HG03575 (cell line): Measurements from ENCODE around the gene CORO2A.

Source experiments
- ATAC-seq: cut with Tn5 transposase; IDR thresholded peaks from one replicate; pipeline ENCODE4 v1.9.1; 2021; ENCODE audit not compliant: unreplicated experiment, insufficient number of reproducible peaks, low FRiP score; ENCODE audit errors: extremely low read depth

The CORO2A gene

DNA sequence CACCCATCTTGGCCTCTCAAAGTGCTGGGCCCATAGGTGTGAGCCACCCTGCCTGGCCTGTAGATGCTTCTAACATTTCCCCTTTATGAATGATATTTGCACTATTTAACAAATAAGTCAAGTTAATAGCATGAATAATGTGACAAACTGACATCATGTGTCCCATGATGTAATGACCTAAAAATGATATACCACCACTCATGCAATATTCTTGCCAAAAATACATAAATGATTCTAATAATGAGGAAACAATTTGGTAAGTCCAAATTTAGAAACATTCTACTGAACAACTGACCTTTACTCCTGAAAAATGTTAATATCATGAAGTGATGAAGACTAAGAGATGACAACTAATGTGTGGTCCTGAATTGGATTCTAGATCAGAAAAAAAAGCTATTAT, 39.9 kb downstream of the CORO2A start:
- ATAC-seq = no peak

DNA sequence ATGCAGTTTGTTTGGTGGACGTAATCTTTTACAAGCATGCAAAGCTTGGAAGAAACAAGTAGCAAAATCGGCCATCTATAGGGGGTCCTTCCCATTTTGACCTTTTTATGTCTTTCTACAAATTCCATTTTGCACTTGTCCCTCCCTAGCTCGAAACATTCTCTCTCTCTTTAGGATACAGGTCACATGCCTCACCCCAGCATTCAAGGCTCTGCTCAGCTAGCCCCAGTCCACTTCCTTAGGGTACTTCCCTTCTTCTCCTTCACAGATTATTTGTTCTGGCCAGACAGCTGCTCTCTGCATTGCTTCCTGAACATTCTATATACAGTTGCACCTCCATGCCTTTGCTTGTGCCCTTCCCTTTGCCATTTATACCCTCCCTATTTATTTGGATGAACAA, 41.7 kb downstream of the CORO2A start:
- no peak for ATAC-seq

DNA sequence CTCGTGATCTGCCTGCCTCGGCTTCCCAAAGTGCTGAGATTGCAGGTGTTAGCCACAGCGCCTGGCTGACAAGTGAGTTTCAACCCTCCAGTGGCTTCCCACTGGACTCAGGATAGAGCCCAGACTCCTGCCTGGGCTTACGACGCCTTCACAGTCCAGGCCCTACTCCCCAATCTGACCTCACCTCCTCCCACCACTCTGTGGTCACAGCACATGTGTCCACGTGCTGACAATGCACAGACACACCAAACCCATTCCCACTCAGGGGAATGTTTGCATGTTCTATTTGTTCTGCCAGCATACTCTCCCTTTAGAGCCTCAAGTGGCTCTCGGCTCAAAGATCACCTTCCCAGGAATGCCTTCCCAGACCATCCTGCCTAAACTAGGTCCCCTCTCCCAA, 42.3 kb downstream of the CORO2A start:
- no peak for ATAC-seq

DNA sequence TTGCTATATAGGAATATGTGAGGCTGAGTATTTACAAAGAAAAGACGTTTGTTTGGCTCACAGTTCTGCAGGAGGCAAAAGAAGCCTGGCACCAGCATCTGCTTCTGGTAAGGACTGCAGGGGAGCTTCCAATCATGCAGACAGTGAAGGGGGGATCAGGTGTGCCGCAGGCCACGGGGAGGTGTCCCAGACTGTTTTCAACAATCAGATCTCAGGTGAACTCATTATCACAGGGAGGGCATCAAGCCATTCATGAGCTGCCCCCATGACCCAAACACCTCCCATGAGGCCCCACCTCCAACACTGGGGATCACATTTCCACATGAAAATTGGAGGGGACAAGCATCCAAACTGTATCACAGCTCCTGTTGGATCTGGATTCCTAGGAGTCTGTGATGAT, 43.0 kb downstream of the CORO2A start:
- no peak for ATAC-seq

DNA sequence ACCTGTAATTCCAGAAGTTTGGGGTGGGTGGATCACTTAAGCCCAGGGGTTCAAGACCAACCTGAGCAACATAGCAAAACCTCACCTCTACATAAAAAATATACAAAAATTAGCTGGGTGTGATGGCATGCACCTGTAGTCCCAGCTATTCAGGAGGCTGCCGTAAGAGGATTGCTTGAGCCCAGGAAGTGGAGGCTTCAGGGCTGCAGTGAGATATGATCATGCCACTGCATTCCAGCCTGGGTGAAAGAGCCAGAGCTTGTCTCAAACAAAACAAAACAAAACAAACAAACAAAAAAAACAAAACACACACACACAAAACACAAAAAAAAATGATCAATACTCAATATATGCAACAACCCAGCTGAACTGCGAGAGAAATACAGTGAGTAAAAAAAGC, 44.0 kb downstream of the CORO2A start:
- ATAC-seq = no peak

DNA sequence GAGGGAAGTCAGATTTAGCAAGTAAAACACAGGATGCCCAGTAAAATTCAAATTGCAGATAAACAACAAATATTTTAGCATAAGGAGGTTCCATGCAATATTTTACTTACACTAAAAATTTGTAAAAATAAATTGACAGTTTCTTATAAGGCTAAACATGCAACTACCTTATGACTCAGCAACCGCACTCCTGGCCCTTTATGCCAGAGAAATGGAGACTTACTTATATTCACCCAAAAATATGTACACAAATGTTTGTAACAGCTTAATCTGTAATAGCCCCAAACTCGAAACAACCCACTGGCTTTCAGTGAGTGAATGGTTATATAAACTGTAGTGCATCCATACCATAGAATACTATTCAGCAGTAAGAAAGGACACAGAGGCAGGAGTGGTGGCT, 44.9 kb downstream of the CORO2A start:
- ATAC-seq = no peak

DNA sequence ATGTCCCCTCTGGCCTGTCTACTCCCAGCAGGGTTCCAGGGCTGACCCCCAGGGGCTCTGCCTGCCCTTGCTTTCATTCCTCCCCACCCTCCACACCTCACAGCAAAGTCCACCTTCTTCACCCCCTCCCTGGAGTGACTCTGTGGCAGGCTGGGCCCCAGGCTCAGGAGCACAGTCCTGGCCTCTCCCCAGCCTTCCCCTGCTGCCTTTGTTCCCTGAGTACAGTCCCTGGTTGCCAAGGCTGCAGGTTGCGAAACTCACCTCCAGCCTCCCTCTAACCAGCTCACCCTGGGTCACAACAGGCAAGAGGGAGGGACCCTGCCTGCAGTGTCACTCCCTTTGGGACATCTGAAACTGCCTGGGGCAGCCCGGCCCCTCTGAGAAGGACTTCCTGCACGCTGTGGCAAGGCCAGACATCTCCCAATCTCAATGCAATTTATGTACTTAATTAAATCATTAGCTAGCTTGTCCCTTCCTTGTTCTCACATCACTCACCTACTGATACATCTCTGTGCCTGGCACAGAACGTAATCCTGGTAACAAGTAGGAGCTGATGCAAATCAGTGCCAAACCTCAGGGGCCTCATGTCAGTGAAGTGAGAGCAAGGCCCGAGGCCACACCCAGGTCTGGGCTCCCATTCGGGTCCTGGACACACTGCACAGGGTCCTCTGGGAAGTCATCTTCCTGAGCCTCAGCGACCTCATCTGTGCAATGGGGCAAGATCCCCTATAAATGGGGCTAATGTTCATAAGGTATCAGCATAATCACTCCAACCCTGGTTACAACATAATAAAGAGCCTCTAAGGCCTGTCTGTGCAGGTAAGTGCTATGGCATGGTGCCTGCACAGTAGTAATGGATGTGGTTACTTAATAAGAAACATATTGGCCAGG, 46.1 kb downstream of the CORO2A start:
- no peak for ATAC-seq

DNA sequence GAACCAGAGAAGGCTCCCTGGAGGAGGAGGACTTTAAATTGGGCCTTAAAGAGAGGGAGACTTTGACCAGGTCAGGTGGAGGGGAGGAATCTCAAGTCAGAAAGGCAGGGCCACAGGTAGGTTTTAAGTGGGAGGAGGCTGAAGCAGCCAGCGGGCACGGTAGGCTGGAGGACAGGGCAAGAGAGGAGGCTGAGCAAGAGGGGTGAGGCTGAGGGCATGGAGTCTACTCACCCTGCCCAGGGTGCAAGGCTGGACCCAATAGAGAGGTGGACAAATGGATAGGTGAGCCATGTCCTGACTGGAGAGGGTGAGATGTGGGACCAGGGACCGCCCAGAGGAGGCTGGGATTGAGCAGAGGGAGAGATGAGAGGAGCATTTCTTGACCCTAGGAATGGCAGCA, 47.8 kb downstream of the CORO2A start:
- ATAC-seq = no peak

DNA sequence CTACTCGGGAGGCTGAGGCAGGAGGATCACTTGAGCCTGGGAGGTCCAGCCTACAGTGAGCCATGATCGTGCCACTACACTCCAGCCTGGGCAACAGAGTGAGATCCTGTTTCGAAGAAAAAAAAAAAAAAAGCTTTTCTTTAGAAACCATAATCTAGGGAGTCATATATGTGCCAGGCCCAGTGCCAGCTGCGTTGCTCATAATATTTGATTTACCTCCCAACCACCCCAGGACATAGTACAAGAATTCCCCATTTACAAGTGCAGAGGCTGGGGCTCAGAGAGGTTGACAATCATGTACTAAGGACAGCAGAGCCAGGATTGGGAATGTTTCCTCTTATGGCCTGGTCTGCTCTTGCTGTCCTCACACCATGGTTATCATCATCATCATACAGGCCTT, 48.4 kb downstream of the CORO2A start:
- ATAC-seq = no peak

DNA sequence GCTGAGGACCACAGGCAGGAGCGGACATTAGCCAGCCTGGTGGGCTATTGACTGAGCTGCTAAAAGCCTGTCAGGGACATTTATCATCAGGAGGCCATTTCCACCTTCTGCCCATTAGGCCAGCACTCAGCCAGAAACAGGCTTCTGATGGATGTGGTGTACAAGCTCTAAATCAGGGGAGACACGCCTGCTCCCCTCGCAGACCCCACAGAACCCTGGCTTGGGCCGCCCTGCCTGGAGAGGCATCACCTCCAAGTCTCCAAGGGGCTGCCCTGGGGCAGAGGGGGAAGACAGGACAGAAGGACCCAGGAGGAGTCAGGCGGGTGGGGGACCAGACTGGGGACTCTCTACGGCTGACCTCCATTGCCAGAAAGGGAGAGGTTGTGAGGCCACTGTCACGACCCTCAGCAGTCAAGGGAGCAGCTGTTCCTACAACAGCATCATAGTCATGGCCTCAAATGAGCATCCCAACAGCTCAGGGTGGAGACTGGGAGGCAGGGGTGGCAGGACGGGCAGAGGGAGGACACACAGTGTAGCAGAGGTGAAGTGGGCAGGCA, 49.4 kb downstream of the CORO2A start:
- no peak for ATAC-seq

DNA sequence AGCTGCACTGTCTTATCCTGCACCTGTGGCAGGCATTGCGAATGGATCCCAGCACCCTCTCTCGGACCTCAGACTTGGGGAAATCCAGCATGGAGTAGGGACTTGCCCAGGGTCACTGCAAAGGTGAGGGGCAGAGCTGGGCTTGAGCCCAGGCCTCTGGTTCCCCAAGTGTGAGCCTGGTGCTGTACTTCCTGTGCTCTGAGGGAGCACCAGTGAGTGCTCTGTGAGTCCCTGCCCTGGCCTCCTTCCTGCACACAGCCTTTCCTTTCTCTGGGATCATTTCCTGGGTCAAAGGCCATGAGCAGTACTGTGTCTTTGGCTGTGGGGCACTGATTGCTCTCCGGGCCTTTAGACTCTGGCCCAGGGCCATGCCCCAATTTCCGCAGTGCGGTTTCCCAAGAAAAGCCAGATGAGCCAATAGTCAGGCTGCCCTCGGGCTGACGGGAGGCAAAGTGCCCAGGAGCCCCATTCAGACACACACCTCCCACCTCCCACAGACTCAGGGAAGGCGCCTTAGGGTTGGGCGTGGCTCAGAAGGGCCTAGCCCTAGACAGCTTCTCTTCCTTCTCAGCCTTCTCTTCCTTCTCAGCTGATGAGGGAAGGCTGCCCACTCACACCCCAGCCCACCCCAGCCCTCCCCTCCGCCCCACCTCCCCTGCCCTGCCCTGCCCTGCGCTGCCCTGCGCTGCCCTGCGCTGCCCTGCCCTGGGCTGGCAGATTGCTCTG, 50.1 kb downstream of the CORO2A start:
- no peak for ATAC-seq

DNA sequence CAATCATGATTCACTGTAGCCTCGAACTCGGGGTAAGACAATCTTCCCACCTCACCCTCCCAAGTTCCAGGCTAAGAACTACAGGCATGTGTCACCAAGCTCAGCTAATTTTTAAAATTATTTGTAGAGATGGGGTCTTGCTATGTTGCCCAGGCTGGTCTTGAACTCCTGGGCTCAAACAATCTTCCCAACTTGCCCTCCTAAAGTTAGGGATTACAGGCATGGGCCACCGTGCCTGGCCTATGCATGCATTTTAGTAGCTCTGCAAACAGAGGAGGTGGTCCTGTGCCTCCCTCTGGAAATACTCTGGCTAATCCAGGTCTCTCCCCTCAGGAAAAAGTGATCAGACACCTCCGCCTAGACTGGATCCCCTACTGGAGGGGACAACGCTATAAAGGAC, 51.9 kb downstream of the CORO2A start:
- ATAC-seq = no peak

DNA sequence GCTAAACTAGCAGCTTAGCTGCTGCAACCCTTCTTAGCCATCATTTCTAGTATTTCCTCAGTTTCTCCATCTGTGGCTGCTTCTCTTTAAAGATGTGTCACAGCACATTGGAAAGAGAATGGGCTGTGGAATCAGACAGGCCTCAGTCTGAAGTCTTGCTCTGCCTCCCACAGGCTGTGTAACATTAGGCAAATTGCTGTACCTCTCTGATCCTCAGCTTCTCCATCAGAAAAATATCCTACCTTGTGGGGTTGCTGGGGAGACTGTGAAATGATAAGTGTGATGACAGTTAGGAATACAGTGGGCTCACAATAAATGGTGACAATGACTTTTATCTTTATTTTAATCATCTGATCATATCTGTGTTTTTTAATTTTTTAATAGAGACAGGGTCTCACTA, 55.9 kb downstream of the CORO2A start:
- no peak for ATAC-seq

DNA sequence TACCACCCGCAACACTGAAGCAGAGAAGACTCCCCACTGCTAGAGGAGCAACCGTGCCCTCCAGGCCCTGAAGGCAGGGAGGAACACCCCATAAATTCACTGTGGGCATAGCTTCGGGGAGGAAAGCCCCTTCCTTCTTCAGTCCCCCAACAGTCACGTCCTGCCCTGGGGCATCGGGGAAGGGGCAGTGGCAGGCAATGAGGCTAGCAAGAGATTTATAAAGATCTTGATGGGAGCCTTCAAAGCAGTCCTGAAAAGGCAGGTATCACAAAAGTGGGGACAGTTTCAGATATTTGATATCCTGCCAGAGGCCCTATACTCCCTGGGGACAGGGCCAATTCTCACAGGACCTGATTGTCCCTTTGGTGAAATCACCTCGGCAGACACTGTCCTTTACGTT, 56.5 kb downstream of the CORO2A start:
- no peak for ATAC-seq

DNA sequence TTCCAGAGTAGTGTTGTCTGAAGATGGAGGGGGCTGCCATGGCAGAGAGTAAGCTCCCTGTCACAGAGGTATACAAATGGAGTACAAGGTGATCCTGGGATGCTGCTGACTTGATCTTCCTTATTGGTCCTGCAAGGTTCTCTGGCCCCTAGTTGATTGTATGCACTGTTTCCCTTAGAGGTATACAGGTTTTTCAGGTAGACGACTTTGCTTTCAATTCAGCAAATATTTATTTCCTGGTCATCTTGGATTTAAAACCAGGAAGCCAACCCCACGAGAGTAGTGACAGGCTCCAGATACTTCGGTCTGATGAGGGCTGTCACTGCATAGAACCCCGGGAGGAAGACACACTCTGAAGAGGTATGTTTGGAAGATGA, 56.9 kb downstream of the CORO2A start:
- ATAC-seq = no peak

DNA sequence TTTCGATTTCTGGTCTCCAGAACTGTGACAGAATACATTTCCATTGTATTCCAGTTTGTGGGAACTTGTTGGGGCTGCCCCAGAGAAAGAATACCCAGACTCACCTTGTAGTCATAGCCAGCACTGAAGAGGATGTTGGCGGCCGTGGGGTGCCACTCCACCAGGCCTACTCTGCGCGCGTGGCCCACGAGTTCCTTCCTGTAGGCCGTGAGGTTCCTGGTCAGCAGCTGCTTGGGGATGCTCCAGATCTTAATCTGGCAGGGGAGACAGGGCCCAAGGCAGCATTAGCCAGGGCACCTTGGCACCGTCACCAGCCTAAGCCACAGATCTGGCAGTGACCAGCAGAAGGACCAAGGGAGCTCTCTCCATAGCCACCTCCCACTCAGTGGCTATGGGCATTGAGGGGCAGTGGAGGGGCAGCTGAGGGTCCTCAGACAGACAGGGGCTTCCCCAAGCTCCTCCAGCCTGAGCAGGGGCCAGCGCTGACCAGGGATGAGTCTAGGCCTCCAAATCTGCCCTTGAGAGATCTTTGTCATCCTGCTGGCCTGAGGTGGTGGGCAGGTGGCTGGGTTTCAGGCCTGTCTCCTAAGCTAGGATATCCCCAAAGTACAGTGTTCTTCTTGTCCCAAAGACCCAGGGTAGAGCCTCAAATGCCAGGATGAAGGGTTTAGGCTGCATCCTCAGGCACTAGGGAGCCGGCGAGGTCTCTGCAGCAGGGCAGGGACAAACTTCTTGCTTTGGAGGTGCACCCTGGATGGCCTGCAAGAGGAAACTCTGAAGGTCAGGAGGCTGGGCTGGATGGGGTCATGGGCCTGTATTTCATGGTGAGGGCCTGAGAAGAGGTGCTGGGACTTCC, 57.5 kb downstream of the CORO2A start:
- no peak for ATAC-seq

DNA sequence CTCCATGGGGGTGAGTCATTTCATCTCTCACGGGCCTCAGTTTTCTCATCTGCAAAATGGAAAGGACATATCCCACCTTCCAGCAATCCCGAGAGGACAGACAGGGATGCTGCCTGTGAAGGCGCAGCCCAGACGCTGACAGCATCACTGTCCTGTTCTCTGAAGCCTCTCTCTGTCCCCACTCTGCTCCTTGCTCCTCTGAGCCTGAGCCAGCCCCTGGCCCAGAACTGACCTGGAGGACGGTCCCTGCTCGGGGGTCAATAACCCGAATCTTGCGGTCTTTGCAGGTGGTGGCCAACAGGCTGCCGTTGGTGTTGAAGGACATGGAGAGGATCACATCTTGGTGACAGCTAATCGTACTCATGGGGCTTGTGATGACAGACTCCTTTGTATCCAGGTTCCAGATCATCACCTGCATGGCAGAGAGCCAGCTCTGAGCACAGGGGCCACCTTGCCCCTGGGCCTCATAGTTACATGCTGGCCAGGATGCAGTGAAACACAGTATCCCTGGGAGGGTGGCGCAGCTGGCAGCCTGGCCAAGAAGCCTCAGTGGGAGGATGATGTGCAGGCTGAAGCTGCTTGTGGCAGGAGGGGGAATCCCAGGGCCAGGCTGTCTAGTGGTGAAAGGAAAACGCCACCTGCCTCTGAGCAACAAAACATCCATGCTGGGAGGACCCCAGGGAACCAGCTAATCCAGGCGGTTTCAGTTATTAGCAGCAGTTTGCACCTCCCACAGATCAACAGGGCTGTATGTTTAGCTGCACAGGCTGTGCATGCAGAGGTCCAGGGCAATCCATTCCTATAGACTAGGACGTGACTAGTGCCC, 59.4 kb downstream of the CORO2A start:
- ATAC-seq = no peak

DNA sequence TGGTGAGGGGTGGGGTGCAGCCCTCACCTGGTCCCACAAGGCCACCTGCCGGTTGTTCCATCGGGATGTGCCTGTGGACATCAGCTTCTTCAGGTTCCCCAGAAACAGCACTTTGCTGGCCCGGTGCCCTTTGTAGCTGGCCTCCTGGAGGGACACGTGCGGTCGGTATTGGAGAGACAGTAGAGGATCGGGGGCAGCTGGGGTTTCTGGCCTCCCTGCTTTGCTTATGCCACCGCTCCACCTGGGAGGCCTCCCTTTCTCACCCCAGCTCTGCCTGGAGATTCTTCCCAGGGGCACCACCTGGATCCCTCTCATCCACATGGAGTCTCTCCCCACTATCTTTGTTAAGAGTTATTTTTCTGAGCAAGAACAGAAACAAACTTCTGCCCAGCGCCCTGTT, 60.3 kb downstream of the CORO2A start:
- ATAC-seq = no peak
